HCT116 (cell line): ENCODE measurements around the gene ADCK1. TPM values are rescaled to one million over a fixed set of nuclear protein-coding genes. Genes with fewer than 3 reads are reported as not detected.
A peak's percentile ranks its signal among the peaks of the same experiment; 100 is the strongest.

ENCODE experiments used
- ATAC-seq: fragments of 200-7000 bp; cut with Tn5 transposase; 2 replicates; pipeline ENCODE4 v1.9.1; 2020; ENCODE audit warnings: mild to moderate bottlenecking, moderate library complexity
- BruUV-seq: library from RNA; stranded (reverse); fragments of 400-500 nt; replicated peaks from 2 replicates; lab custom pipeline; 2021; lab: Mats Ljungman, UMichigan
- CTCF ChIA-PET: fragments of 300-600 bp; sonication (Branson Sonifier 250); formaldehyde crosslinking; loops from one replicate; lab custom pipeline; 2021; ENCODE audit warnings: antibody characterized with exemption; lab: Charles Lee
- POLR2A ChIA-PET: fragments of 300-600, 350-600 bp; sonication (Branson Sonifier 250); formaldehyde crosslinking; loops from one replicate; lab custom pipeline; 2021; ENCODE audit warnings: antibody characterized with exemption; lab: Charles Lee
- RAD21 ChIA-PET, 2 experiments: fragments of 300-600 bp; sonication (Branson Sonifier 250); formaldehyde crosslinking; loops; one replicate each; lab custom pipeline; 2023; ENCODE audit warnings: low total read pairs in 2 of 2; ENCODE audit not compliant: uncharacterized antibody in 2 of 2, unreplicated experiment in 2 of 2, low non-redundant PET in 1 of 2; lab: Charles Lee
- DNase-seq: peaks from one replicate; pipeline ENCODE4 v3.0.0-alpha.2; 2010; ENCODE audit warnings: low read depth, low spot score
- H2AFZ ChIP-seq: fragments of 200-600 bp; shearing (Covaris generic), sonication (generic); 2 replicates; pipeline ENCODE4 v1.6.1; 2017; ENCODE audit warnings: low read depth, mixed run types, mixed read lengths, antibody characterized with exemption, low read length; ENCODE audit not compliant: poor library complexity, severe bottlenecking
- H3K27ac ChIP-seq: 2 replicates; pipeline ENCODE4 v1.5.1; 2012; ENCODE audit warnings: low read depth, low read length
- H3K27me3 ChIP-seq: fragments of 200-600 bp; sonication (generic); 2 replicates; pipeline ENCODE4 v1.6.1; 2016; ENCODE audit warnings: mixed run types, low read length, mixed read lengths; ENCODE audit not compliant: insufficient read depth
- H3K36me3 ChIP-seq, 2 experiments: fragments of 200-500 bp in 1 of 2; fragments of 200-600 bp in 1 of 2; sonication (Bioruptor generic) in 1 of 2; sonication (generic) in 1 of 2; 2 replicates each; pipeline versions ENCODE4 v1.5.1 to v1.6.1; 2014 to 2016; ENCODE audit warnings: low read length in 2 of 2, inconsistent platforms in 1 of 2, mixed read lengths in 1 of 2, mixed run types in 1 of 2; ENCODE audit not compliant: insufficient read depth in 2 of 2, control insufficient read depth in 1 of 2
- H3K4me1 ChIP-seq, 2 experiments: fragments of 200-600 bp in 1 of 2; sonication (generic) in 1 of 2; 2 replicates each; pipeline versions ENCODE4 v1.5.1 to v1.6.1; 2012 to 2017; ENCODE audit warnings: low read length in 2 of 2, inconsistent platforms in 1 of 2, mild to moderate bottlenecking in 1 of 2, mixed read lengths in 1 of 2, mixed run types in 1 of 2, moderate library complexity in 1 of 2; ENCODE audit not compliant: insufficient read depth in 2 of 2, control insufficient read depth in 1 of 2
- H3K4me2 ChIP-seq: fragments of 200-600 bp; sonication (generic); 2 replicates; pipeline ENCODE4 v1.6.1; 2017; ENCODE audit warnings: mixed run types, low read length, mixed read lengths
- H3K4me3 ChIP-seq, 2 experiments: fragments of 200-600 bp in 1 of 2; sonication (generic) in 1 of 2; replicated peaks in 1 of 2; 2 replicates each; pipeline ENCODE4 v1.5.1; 2011 to 2016; ENCODE audit warnings: low read length in 2 of 2, control low read depth in 1 of 2, low read depth in 1 of 2, mild to moderate bottlenecking in 1 of 2, mixed read lengths in 1 of 2, mixed run types in 1 of 2
- H3K79me2 ChIP-seq: fragments of 200-600 bp; sonication (generic); 2 replicates; pipeline ENCODE4 v1.6.1; 2017; ENCODE audit warnings: mild to moderate bottlenecking, mixed run types, low read length, moderate library complexity, mixed read lengths; ENCODE audit not compliant: insufficient read depth
- H3K9ac ChIP-seq: fragments of 200-600 bp; sonication (generic); 2 replicates; pipeline ENCODE4 v1.6.1; 2016; ENCODE audit warnings: low read length, mixed read lengths
- H3K9me2 ChIP-seq: fragments of 200-600 bp; sonication (generic), shearing (Covaris generic); 2 replicates; pipeline ENCODE4 v1.6.1; 2017; ENCODE audit warnings: mixed run types, mild to moderate bottlenecking, moderate library complexity; ENCODE audit not compliant: insufficient read depth
- H3K9me3 ChIP-seq, 2 experiments: fragments of 200-500 bp in 1 of 2; fragments of 200-600 bp in 1 of 2; sonication (Bioruptor generic) in 1 of 2; sonication (generic) in 1 of 2; 2 replicates each; pipeline ENCODE4 v1.6.1; 2014 to 2017; ENCODE audit warnings: low read length in 2 of 2, mixed read lengths in 2 of 2, inconsistent platforms in 1 of 2, low read depth in 1 of 2, mild to moderate bottlenecking in 1 of 2, mixed run types in 1 of 2, moderate library complexity in 1 of 2; ENCODE audit not compliant: control insufficient read depth in 1 of 2, insufficient read depth in 1 of 2
- H4K20me1 ChIP-seq: fragments of 200-600 bp; sonication (generic), shearing (Covaris generic); 2 replicates; pipeline ENCODE4 v1.6.1; 2017; ENCODE audit warnings: mixed run types, mild to moderate bottlenecking, moderate library complexity; ENCODE audit not compliant: insufficient read depth
- ATF3 ChIP-seq: IDR thresholded peaks from 2 replicates; pipeline ENCODE4 v1.6.1; 2012
- CEBPB ChIP-seq: IDR thresholded peaks from 2 replicates; pipeline ENCODE4 v1.6.1; 2012; ENCODE audit warnings: low read depth
- ELF1 ChIP-seq: IDR thresholded peaks from 2 replicates; pipeline ENCODE4 v1.6.1; 2012; ENCODE audit warnings: low read depth, borderline replicate concordance
- RAD21 ChIP-seq: IDR thresholded peaks from 2 replicates; pipeline ENCODE4 v1.6.1; 2012; ENCODE audit warnings: low read depth, mild to moderate bottlenecking
- intact Hi-C: fragments of 100-400 bp; cut with micrococcal nuclease; formaldehyde crosslinking; loops from 2 replicates; pipeline ENCODE4 v1.10.0; 2022
- total RNA-seq: library from RNA; stranded (reverse); gene quantifications from one replicate; pipeline ENCODE4 v1.2.1, GENCODE V29; 2021; ENCODE audit not compliant: unreplicated experiment
- TF ChIP-seq, protein P1 (sequence below), 3 experiments: fragments of 200-600 bp in 1 of 3; sonication (generic) in 1 of 3; IDR thresholded peaks in 2 of 3; conservative IDR thresholded peaks in 1 of 3; 2 replicates each; pipeline ENCODE4 v1.5.1; 2012 to 2017; ENCODE audit warnings: low read depth in 2 of 3, low read length in 2 of 3, antibody characterized with exemption in 1 of 3, borderline replicate concordance in 1 of 3, control low read depth in 1 of 3, mild to moderate bottlenecking in 1 of 3, mixed read lengths in 1 of 3, mixed run types in 1 of 3, moderate library complexity in 1 of 3; ENCODE audit not compliant: insufficient read depth in 1 of 3

The ADCK1 gene
- total RNA-seq, 1 experiment from 2014 or later: 6.0 TPM

DNA sequence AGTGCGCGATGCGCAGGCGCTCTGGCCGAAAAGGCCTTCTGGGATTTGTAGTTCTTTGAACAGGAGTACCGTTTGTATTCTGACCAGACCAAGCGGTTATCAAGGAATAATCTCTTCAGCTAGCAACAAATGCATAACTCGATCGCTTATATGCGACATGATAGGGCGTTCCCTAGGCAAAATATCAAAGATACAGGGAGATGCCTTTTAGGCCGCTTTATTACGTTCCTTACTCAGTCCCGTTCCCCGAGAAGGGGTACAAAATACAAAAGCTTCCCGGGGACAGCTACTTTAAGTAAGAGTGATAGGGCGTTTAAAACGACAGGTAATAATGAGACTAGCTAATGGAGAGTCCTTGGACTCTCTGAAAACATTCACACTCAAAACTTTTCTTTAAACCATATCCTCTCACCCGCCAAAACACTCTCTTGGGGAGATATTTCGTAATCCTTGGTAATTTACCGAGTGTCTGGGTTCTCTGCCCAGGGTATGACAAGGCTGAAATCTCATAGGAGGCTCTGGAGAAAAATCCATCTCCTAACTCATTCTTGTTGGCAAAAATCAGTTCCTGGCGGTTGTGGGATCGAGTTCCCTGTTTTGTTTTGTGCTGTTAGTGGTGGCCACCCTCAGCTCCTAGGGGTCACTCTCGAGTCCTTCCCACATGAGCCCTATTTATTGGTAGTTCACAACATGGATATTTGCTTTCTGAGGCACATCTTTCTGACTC lies 38.5 kb upstream of the ADCK1 start:
- H3K36me3 ChIP-seq: 0 out of 4 replicates have a peak, but pooled peaks cover 0 to 6% of the 10 kb centered on the region in 2 experiments
- ATAC-seq (peak; percentile 64), DNase-seq (no peak)
- peak overlapping the region; percentile 0; the same call in 1 of the 2 replicates for H3K27ac ChIP-seq
- CTCF ChIA-PET: interaction anchor here (0.5 to 1.3 kb wide), 3 partner anchors 21 to 39 kb away, joined by 3 to 5 read pairs (median 3); partner anchors contain the start of gene ADCK1
- H3K9ac ChIP-seq: peak overlapping the region; percentile 92
- no peaks in the 10 kb centered on the region for H3K9me2 ChIP-seq
- intact Hi-C loops: loop anchor here (2.0 kb wide), 1 partner anchor 39 kb away; the partner anchor contains the start of gene ADCK1
- H3K79me2 ChIP-seq: peaks cover 46% of the 10 kb centered on the region
- TF ChIP-seq ATF3: no peak
- TF ChIP-seq, protein P1, sequence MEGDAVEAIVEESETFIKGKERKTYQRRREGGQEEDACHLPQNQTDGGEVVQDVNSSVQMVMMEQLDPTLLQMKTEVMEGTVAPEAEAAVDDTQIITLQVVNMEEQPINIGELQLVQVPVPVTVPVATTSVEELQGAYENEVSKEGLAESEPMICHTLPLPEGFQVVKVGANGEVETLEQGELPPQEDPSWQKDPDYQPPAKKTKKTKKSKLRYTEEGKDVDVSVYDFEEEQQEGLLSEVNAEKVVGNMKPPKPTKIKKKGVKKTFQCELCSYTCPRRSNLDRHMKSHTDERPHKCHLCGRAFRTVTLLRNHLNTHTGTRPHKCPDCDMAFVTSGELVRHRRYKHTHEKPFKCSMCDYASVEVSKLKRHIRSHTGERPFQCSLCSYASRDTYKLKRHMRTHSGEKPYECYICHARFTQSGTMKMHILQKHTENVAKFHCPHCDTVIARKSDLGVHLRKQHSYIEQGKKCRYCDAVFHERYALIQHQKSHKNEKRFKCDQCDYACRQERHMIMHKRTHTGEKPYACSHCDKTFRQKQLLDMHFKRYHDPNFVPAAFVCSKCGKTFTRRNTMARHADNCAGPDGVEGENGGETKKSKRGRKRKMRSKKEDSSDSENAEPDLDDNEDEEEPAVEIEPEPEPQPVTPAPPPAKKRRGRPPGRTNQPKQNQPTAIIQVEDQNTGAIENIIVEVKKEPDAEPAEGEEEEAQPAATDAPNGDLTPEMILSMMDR (IDR thresholded peaks at IDR 0.05 in 2 of 3, conservative IDR thresholded peaks at IDR 0.05 in 1 of 3; ENCODE audit: borderline replicate concordance in 1 of 3, insufficient read depth in 1 of 3, low read depth in 2 of 3, low read length in 2 of 3): peak; percentile 10 to 53 (median 49); a peak in 5 of 6 replicates
- peak; percentile 3; the same call in 1 of the 2 replicates for TF ChIP-seq ELF1
- peak; percentile 22 for TF ChIP-seq RAD21
- TF ChIP-seq CEBPB: peak; percentile 55; the same call in 1 of the 2 replicates
- TF ChIP-seq, all 23 proteins: peak for 4
- RAD21 ChIA-PET: no interaction called here
- H3K4me1 ChIP-seq: peaks cover 0 to 15% of the 10 kb centered on the region in 2 experiments; a peak in 3 of 4 replicates
- POLR2A ChIA-PET: no interaction called here
- TSS peak; percentile 72 for BruUV-seq
- peaks cover 7% of the 10 kb centered on the region; the same call in 1 of the 2 replicates for H4K20me1 ChIP-seq
- H3K9me3 ChIP-seq: no peaks in the 10 kb centered on the region
- peak overlapping the region; percentile 70 to 92 for H3K4me3 ChIP-seq
- peak overlapping the region; percentile 90 for H2AFZ ChIP-seq
- peak overlapping the region; percentile 89 for H3K4me2 ChIP-seq
- H3K27me3 ChIP-seq: no peaks in the 10 kb centered on the region
